Measurements from ENCODE around the gene MRAP2.

GRCh38 chr6:83985715-83986114 lies 47.9 kb upstream of the MRAP2 start:
- TF ChIP-seq, protein P1, sequence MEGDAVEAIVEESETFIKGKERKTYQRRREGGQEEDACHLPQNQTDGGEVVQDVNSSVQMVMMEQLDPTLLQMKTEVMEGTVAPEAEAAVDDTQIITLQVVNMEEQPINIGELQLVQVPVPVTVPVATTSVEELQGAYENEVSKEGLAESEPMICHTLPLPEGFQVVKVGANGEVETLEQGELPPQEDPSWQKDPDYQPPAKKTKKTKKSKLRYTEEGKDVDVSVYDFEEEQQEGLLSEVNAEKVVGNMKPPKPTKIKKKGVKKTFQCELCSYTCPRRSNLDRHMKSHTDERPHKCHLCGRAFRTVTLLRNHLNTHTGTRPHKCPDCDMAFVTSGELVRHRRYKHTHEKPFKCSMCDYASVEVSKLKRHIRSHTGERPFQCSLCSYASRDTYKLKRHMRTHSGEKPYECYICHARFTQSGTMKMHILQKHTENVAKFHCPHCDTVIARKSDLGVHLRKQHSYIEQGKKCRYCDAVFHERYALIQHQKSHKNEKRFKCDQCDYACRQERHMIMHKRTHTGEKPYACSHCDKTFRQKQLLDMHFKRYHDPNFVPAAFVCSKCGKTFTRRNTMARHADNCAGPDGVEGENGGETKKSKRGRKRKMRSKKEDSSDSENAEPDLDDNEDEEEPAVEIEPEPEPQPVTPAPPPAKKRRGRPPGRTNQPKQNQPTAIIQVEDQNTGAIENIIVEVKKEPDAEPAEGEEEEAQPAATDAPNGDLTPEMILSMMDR (IDR thresholded peaks at IDR 0.05) = no peak
- no peak for TF ChIP-seq POLR2A (IDR thresholded peaks at IDR 0.05)

All from uterus (tissue), 2 donors.